SH-SY5Y (cell line): ENCODE data around the gene AOPEP.

Experiments
- GATA2 ChIP-seq: IDR thresholded peaks from 2 replicates; pipeline ENCODE4 v1.6.1; 2011; ENCODE audit warnings: mild to moderate bottlenecking, low read depth, low read length
- GATA3 ChIP-seq: IDR thresholded peaks from 2 replicates; pipeline ENCODE4 v1.6.1; 2011; ENCODE audit warnings: low read depth, mild to moderate bottlenecking, low read length, moderate library complexity

GRCh38 chr9:95131023-95131943 is 404.8 kb downstream of the AOPEP start:
- TF ChIP-seq GATA2 (no peak), GATA3 (no peak)
